Measurements from ENCODE around the gene MAN2C1.
A peak's percentile ranks its signal among the peaks of the same experiment; 100 is the strongest.
"Not testable (repeated sequence)": the region's sequence is repeated elsewhere in the genome, so short reads cannot be mapped to it uniquely, and the experiment has no call there.

Gene MAN2C1

GRCh38 chr15:75329571-75329970, 38.8 kb downstream of the MAN2C1 start:
- no peaks in the 10 kb centered on the region for H3K27me3 ChIP-seq
- H3K36me3 ChIP-seq = no peaks in the 10 kb centered on the region
- no peaks in the 10 kb centered on the region for H4K20me1 ChIP-seq
- no peak overlapping the region for H3K27ac ChIP-seq
- no peak for TF ChIP-seq Cebpa-rat (IDR thresholded peaks at IDR 0.05)
- H3K4me2 ChIP-seq = no peak overlapping the region
- H3K9ac ChIP-seq = no peak overlapping the region
- H3K4me3 ChIP-seq = no peak overlapping the region
- H3K4me1 ChIP-seq = peaks cover 0 to 3% (median 0%) of the 10 kb centered on the region in 10 experiments; a peak in 1 of 20 replicates
- H3K9me3 ChIP-seq (replicated peaks in 1 of 11) = no peaks in the 10 kb centered on the region

GRCh38 chr15:75328493-75329314, 39.7 kb downstream of the MAN2C1 start:
- TF ChIP-seq Cebpa-rat (IDR thresholded peaks at IDR 0.05) = no peak
- H3K4me1 ChIP-seq = peaks cover 0 to 3% (median 0%) of the 10 kb centered on the region in 10 experiments; a peak in 1 of 20 replicates
- H3K9me3 ChIP-seq (replicated peaks in 1 of 11) = no peaks in the 10 kb centered on the region
- no peak overlapping the region for H3K9ac ChIP-seq
- no peaks in the 10 kb centered on the region for H3K27me3 ChIP-seq
- H3K27ac ChIP-seq = no peak overlapping the region
- H3K4me3 ChIP-seq = no peak overlapping the region
- no peaks in the 10 kb centered on the region for H4K20me1 ChIP-seq
- H3K4me2 ChIP-seq = no peak overlapping the region
- no peaks in the 10 kb centered on the region for H3K36me3 ChIP-seq

DNA sequence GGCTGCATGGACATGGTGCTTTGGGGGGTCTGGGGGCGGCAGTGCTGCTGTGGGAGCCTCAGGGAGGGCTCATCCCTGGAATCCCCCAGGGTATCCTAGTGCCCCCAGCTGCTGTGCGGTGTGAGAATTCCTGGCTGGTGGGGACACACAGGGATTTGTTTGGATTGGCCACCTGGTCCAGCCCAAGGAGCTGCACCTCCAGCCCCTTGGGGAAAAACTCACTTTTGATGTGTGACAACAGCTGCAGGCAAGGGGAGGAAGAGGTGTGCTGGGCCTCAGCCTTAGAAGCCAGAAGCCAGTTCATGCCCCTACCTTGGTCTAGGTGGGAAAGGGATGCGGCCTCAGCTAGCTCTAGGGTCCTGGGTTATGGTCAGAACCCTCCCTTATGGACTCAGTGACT, 40.9 kb downstream of the MAN2C1 start:
- Histone ChIP-seq H3K27ac (no peak overlapping the region), H3K4me3 (no peak overlapping the region), H3K36me3 (no peaks in the 10 kb centered on the region), H3K4me1 (peaks cover 0 to 3% (median 0%) of the 10 kb centered on the region in 10 experiments; a peak in 1 of 20 replicates), H3K4me2 (no peak overlapping the region), H4K20me1 (no peaks in the 10 kb centered on the region), H3K27me3 (no peaks in the 10 kb centered on the region), H3K9ac (no peak overlapping the region), H3K9me3 (replicated peaks in 1 of 11) (no peaks in the 10 kb centered on the region)
- no peak for TF ChIP-seq Cebpa-rat (IDR thresholded peaks at IDR 0.05)

DNA sequence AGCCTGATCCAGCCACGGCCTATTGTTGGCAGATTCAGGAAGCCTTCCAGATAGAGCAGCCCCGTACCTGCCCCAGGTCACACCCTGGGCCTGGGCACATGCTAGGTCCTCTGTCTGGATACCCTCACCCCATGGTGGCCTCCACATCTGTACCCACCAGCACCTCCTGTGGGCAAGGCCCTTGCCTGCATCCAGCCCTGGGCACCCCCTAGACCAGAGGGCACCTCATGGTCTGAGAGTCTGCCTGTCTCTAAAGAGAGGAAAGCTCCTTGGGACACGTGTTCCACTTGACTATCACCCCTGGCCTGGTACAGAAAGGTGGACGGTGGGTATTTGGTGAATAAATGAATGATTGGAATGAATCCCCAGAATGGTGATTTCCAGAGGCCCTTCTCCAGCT, 41.4 kb downstream of the MAN2C1 start:
- no peaks in the 10 kb centered on the region for H3K9me3 ChIP-seq (replicated peaks in 1 of 11)
- no peak overlapping the region for H3K9ac ChIP-seq
- no peaks in the 10 kb centered on the region for H3K27me3 ChIP-seq
- H3K4me2 ChIP-seq = no peak overlapping the region
- H4K20me1 ChIP-seq = no peaks in the 10 kb centered on the region
- no peak overlapping the region for H3K4me3 ChIP-seq
- H3K27ac ChIP-seq = no peak overlapping the region
- peaks cover 0 to 3% (median 0%) of the 10 kb centered on the region in 10 experiments; a peak in 1 of 20 replicates for H3K4me1 ChIP-seq
- no peaks in the 10 kb centered on the region for H3K36me3 ChIP-seq
- no peak for TF ChIP-seq Cebpa-rat (IDR thresholded peaks at IDR 0.05)

DNA sequence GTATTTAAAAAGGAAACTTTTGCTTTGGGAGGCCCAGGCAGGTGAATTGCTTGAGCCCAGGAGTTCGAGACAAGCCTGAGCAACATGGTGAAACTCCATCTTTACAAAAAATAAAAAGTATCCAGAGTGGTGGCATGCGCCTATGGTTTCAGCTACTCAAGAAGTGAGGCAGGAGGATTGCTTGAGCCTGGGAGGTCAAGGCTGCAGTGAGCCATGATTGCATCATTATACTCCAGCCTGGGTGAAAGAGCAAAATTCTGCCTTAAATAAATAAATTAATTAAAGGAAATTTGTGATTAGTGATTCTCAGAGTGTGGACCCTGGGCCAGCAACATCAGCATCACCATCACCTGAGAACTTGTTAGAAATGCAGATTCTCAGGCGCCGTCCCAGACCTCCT, 42.5 kb downstream of the MAN2C1 start:
- Histone ChIP-seq H3K4me1 (peaks cover 0 to 3% (median 0%) of the 10 kb centered on the region in 10 experiments; a peak in 1 of 20 replicates), H3K9ac (no peak overlapping the region), H3K4me3 (no peak overlapping the region), H3K36me3 (no peaks in the 10 kb centered on the region), H3K27me3 (no peaks in the 10 kb centered on the region), H3K9me3 (replicated peaks in 1 of 11) (no peaks in the 10 kb centered on the region), H3K4me2 (no peak overlapping the region), H3K27ac (no peak overlapping the region), H4K20me1 (no peaks in the 10 kb centered on the region)
- no peak for TF ChIP-seq Cebpa-rat (IDR thresholded peaks at IDR 0.05)

- H3K4me2 ChIP-seq = no peak overlapping the region
- no peak overlapping the region for H3K9ac ChIP-seq
- H3K4me3 ChIP-seq = no peak overlapping the region
- peaks cover 0 to 3% (median 0%) of the 10 kb centered on the region in 10 experiments; a peak in 1 of 20 replicates for H3K4me1 ChIP-seq
- H4K20me1 ChIP-seq = no peaks in the 10 kb centered on the region
- H3K27me3 ChIP-seq = no peaks in the 10 kb centered on the region
- H3K9me3 ChIP-seq (replicated peaks in 1 of 11) = no peaks in the 10 kb centered on the region
- no peaks in the 10 kb centered on the region for H3K36me3 ChIP-seq
- H3K27ac ChIP-seq = no peak overlapping the region
- no peak for TF ChIP-seq Cebpa-rat (IDR thresholded peaks at IDR 0.05)
Measured at GRCh38 chr15:75321711-75322110, 46.7 kb downstream of the MAN2C1 start.

DNA sequence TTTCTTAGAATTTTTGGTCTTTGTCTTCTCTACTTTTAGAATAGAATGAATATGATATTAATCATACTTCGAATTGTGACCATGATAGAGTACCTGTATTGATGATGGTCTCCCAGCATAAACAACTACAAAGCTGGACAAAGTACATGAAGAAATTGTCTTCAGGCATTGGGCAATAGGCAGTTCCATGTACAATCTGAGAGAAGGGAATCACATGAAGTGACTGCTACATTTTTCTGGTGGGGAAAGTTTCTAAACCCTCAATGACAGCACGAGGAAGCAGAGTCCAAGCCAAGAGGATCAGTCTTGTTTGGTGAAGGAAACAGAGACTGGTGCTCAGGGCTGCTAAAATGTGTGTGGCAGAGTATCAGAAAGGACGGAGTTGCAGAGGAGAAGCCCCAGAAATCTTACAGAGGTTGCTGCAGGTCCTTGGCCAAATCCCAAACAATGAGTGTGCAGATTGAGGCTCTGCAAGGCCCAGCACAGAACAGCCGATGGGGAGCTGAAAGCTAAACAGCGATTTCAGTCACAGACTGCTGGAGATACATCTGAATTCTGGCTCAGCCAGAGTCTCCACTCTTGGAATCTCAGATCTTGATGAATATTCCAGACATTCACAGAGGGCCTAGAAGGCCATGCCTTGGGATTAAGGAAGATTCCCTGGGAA, 49.0 kb downstream of the MAN2C1 start:
- H3K9me3 ChIP-seq (replicated peaks in 1 of 11); H3K27me3 ChIP-seq; H3K4me3 ChIP-seq; H4K20me1 ChIP-seq; H3K36me3 ChIP-seq; H3K4me1 ChIP-seq; H3K9ac ChIP-seq; H3K27ac ChIP-seq; H3K4me2 ChIP-seq: not testable (repeated sequence)

- Histone ChIP-seq H3K9ac (no peak overlapping the region), H3K4me1 (peaks cover 0 to 13% (median 9%) of the 10 kb centered on the region in 10 experiments; a peak in 12 of 20 replicates), H3K27ac (no peak overlapping the region), H3K4me2 (no peak overlapping the region), H3K27me3 (no peaks in the 10 kb centered on the region), H3K36me3 (no peaks in the 10 kb centered on the region), H4K20me1 (no peaks in the 10 kb centered on the region), H3K4me3 (no peak overlapping the region), H3K9me3 (replicated peaks in 1 of 11) (no peaks in the 10 kb centered on the region)
- no peak for TF ChIP-seq Cebpa-rat (IDR thresholded peaks at IDR 0.05)
Measured at GRCh38 chr15:75314552-75315290, 53.7 kb downstream of the MAN2C1 start.

GRCh38 chr15:75313116-75313845, 55.1 kb downstream of the MAN2C1 start:
- Histone ChIP-seq H3K36me3 (no peaks in the 10 kb centered on the region), H3K4me3 (no peak overlapping the region), H3K9me3 (replicated peaks in 1 of 11) (no peaks in the 10 kb centered on the region), H3K4me1 (peaks cover 0 to 13% (median 9%) of the 10 kb centered on the region in 10 experiments; a peak in 12 of 20 replicates), H3K27ac (no peak overlapping the region), H4K20me1 (no peaks in the 10 kb centered on the region), H3K9ac (no peak overlapping the region), H3K4me2 (peak overlapping the region in 9 of 11 experiments; percentile 3 to 59 (median 15); a peak in 12 of 22 replicates), H3K27me3 (no peaks in the 10 kb centered on the region)
- no peak for TF ChIP-seq Cebpa-rat (IDR thresholded peaks at IDR 0.05)

DNA sequence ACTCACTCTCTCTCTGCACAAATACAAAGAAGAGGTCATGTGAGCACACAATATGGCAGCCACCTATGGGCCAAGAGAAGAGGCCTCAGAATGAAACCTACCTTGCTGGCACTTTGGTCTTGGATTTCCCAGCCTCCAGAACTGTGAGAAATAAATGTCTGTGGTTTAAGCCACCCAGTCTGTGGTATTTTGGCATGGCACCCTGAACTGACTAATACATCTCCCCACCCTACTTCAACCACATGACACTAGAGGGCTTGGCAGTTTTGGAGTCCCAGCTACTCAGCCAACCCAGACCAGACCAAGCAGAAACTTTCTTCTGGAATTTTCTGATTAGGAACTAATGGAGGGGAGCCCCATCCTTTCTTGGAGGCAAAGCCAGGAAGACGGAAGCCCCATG, 55.9 kb downstream of the MAN2C1 start:
- H3K27me3 ChIP-seq; H4K20me1 ChIP-seq; H3K9me3 ChIP-seq (replicated peaks in 1 of 11); H3K36me3 ChIP-seq; H3K9ac ChIP-seq; H3K27ac ChIP-seq; H3K4me3 ChIP-seq: not testable (repeated sequence)
- Histone ChIP-seq H3K4me1 (peaks cover 0 to 13% (median 9%) of the 10 kb centered on the region in 10 experiments; a peak in 12 of 20 replicates), H3K4me2 (peak overlapping the region in 6 of 11 experiments; percentile 3 to 59 (median 14); a peak in 4 of 22 replicates)

Data from BLaER1 treated with 17β-estradiol and CSF1 and Interleukin-3, amounts not matched to agents 10 nM and 100 nM (cell line).